Fibroblast of skin of left biceps (primary cell): Measurements from ENCODE around the gene HAUS3.

ENCODE experiments used
- DNase-seq, 2 experiments: peaks; one replicate each; pipeline ENCODE4 v3.0.0-alpha.2; 2013; ENCODE audit warnings: low read depth in 2 of 2

The HAUS3 gene

GRCh38 chr4:2241410-2242353, at the start of gene HAUS3, which contains the start of gene POLN:
Gene HAUS3 (minus strand): TSS chr4:2242121. CDS start chr4:2240946, 1,175 bp downstream.
Gene POLN (minus strand): TSS chr4:2242121. CDS start chr4:2229231, 12,890 bp downstream.
- peak; percentile 90 to 92 for DNase-seq

DNA sequence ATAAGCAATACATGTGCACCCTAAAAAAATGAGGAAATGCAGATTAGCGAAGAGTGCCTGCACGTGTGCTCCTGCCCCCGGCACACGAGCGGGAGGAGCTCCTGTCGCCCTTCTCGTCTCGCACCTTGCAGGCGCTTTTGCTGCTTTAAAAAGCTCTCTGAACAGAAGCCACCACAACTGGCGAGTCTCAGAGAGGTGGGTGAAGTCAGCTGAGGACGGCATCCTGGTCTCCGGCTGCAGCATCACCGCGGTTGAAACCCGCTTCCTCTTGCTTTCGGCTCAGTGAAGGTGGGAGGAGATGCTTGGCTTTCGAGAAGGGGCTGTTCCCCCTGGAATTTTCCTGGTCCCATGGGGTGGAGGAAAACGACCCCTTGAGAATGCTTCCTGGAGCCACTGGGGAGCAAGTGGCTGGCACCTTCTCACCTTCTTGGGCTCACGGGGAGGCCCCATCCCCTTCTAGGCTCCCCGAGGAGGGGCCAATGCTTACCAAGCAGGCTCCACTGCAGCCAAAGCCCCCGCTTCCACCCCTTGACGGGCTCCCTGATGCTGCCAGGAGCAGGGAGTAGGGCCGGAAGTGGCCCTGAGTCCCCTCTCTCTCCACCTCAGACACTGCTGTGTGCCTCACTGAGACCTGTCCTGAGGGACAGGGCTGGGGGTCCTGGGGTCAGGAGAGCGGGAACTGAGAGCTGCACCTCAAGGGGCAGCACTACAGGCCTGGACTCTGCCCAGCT, 49.2 kb upstream of the HAUS3 start:
- no peak for DNase-seq

GRCh38 chr4:2290488-2290887, 48.6 kb upstream of the HAUS3 start:
- no peak for DNase-seq

DNA sequence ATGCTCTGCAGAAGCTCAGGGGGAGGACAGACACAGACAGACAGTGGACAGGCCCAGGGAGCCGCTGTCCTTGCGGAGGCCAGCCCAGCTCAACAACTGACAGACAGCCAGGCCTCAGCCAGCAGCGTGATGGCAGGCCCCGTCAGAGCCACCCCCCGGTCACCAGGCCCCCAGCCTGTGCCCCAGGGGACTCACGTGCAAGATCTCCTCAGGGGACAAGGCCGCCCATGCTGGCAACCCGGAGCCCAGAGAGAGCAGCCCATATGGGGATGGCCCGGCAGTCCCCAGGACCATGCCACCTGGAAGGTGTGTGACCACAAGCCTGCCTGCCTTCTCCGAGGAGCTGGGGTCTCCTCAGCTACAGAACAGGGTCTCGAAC, 48.0 kb upstream of the HAUS3 start:
- no peak for DNase-seq

DNA sequence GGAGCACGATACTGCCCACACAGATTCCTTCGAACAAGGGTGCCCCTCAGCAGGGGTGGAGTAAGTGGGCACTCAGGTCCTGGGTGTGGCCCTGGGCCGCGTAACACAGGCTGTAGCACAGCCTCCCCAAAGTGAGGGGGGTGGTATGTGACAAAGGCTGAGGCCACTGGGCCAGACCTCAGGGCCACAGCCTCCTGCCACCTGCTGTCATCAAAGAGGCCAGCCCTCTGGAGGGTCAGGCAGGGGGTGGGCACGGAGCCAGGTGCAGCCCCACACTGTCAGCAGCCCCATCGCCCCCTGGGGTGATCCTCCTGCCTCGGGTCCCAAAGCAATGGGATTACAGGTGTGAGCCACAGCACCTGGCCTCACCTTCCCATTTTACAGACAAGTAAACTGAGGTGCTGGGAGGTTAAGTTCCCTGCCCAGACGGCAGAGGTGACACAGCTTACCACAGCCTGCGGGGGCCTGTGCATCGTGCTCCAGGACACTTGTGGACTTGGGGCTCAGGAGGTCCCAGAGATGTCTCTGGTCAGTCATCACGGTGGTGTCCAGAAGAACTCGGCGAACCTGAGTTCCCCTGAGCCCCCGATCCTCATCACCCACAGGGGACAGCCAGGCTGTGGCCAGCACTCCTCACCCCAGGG, 47.5 kb upstream of the HAUS3 start:
- no peak for DNase-seq

DNA sequence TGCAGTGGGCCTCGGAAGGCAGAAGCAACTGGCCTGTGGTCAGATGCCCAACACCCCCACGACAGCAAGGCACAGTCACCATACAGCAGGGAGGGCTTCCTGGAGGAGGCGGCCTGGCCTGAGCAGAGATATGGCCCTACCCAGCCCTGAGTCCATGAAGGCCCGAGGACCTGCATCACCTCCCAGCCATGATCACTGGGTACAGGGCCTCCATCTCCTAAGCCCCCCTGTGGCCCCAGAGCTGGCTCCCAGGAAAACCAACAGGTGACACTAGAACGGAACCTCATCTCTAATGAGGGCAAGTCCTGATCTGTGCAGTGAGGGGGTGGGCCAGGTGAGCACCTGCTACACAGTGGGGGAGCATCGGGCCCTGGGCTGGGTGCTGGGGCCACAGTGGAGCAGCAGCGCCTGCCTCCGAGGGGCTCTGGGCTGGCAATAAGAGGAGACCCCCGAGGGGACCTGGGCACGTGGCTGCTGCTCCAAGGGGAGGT, 46.2 kb upstream of the HAUS3 start:
- no peak for DNase-seq

DNA sequence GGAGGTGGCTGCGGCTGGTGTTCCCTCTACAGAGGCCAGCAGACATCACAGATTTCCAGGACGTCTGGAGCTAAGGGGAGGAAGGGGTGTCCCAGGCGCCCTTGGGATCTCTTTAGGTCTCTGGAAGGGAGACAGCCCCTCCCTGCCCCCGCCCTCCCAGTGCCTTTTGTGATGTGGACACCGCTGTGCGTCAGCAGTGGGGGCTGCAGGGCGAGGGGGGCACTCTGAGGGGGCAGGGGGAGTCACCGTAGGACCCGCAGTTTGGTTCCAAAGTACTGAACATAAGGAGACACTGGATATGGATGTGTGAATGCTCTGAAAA, 45.6 kb upstream of the HAUS3 start:
- no peak for DNase-seq

- no peak for DNase-seq
Observed at GRCh38 chr4:2286904-2287593, 45.1 kb upstream of the HAUS3 start.

GRCh38 chr4:2285613-2286381, 43.9 kb upstream of the HAUS3 start:
- DNase-seq: no peak

GRCh38 chr4:2284934-2285612, 43.2 kb upstream of the HAUS3 start:
- DNase-seq: peak in 1 of 2 experiments; percentile 15

GRCh38 chr4:2284161-2284933, 42.4 kb upstream of the HAUS3 start:
- DNase-seq: no peak

DNA sequence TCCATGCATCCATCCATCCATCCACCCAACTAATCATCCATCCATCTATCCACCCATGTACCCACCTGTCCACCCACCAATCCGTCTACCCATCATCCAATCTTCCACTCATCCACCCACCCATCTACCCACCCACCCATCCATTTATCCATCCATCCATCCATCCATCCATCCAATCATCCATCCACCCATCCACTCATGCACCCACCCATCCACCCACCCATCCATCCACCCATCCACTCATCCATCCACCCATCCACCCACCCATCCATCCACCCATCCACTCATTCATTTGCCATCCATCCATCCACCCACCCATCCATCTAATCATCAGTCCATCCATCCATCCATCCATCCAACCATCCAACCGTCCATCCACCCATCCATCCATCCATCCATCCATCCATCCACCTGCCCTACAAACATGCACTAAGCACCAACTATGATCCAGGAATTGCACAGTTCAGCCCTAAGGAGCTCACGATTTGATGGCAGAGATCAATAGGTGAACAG, 41.3 kb upstream of the HAUS3 start:
- no peak for DNase-seq

DNA sequence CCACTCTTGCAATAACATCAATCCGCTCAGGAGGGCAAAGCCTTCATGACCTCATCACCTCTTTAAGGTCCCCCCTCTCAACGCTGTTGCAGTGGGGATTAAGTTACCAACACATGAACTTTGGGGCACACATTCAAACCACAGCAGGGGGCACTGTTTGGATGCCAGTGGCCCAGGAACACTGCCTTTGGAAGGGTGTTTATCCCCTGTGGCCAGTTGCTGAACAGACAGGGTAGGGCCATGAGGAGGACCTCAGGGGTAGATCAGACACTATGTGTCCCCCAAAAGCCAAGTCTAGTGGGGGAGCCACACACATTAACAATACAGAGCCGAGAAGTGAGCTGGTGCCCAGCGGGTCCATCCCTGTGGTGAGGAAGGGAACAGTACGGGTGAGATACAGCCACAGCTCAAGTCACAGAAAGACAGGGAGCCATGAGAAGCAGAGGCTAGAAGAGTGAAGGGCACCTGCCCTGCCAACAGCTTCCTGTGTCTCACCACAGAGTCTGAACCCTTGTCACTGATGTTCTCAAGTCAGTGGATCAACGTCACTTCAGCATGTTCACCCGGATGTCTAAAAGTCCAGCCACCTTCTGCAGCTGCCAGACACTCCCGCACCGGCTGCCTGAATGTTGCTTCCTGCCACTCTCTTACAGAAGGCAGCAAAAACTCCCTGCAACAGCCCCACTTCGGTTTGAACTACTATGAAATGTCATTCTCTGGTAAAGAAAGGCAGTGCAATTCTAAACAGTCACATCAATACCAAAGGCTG, 39.8 kb upstream of the HAUS3 start:
- DNase-seq: no peak

DNA sequence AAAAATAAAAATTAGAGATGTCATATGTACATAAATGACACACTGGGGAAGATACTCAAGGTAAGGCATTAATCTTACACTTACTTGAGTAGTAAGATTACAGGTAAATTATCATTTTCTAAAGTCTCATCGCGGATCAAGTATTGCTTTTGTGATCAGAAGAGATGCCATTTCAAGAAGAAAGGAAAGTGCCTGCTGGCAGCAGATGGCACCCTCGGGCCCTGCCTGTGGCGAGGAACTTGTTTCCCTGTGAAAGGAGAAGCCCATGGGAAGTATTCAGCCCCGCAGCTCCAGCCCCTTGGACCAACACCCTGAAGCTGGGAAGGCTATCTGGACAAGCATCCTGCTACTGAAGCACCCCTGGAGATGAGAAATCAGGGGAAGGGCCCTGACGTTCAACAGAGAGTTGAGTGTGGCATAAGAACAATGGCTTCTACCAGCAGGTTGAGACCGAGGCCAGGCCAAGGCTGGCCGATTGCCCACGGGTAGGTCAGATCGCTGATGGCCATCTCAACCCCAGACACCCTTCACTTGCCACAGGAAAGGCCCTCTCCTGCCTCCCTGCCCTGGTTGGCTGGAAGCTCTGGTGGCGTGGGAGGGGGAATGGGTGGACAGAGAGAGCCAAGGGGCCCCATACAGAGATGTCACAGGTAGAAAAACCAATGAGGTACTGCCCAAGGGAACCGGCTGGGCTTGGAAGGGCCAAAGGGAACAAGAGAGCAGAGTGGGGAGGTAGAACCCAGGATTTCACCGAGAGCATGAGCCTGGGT, 38.8 kb upstream of the HAUS3 start:
- DNase-seq: no peak

GRCh38 chr4:2277956-2278355, 36.0 kb upstream of the HAUS3 start:
- no peak for DNase-seq

GRCh38 chr4:2276581-2277325, 34.8 kb upstream of the HAUS3 start:
- no peak for DNase-seq
